Activated naive CD4-positive, alpha-beta T cell treated with anti-CD3 and anti-CD28 coated beads, Interleukin-2, amount 10 ng/mL, durations not matched to agents 7 days and 5 days (primary cell): ENCODE data around the gene SPNS1.
A peak's percentile ranks its signal among the peaks of the same experiment; 100 is the strongest.

ENCODE experiments used
- CTCF ChIA-PET: fragments of 350-600 bp; sonication (Branson Sonifier 250); formaldehyde crosslinking; loops from one replicate; lab custom pipeline; 2021; ENCODE audit warnings: antibody characterized with exemption; lab: Charles Lee
- DNase-seq: peaks from one replicate; pipeline ENCODE4 v3.0.0-alpha.2; 2020
- H3K27ac Mint-ChIP-seq: one replicate; pipeline ENCODE4 v1.8.0; 2021; ENCODE audit warnings: mild to moderate bottlenecking, moderate library complexity, mixed read lengths
- H3K27me3 Mint-ChIP-seq: one replicate; pipeline ENCODE4 v1.8.0; 2021; ENCODE audit warnings: mild to moderate bottlenecking, mixed read lengths
- H3K36me3 Mint-ChIP-seq: one replicate; pipeline ENCODE4 v1.8.0; 2021; ENCODE audit warnings: mixed read lengths
- H3K4me1 Mint-ChIP-seq: one replicate; pipeline ENCODE4 v1.8.0; 2021; ENCODE audit warnings: mixed read lengths
- H3K4me3 Mint-ChIP-seq: one replicate; pipeline ENCODE4 v1.8.0; 2021; ENCODE audit warnings: mild to moderate bottlenecking, moderate library complexity, mixed read lengths
- H3K9me3 Mint-ChIP-seq: one replicate; pipeline ENCODE4 v1.8.0; 2021; ENCODE audit warnings: mixed read lengths

The SPNS1 gene

GRCh38 chr16:29011851-29012250 is 37.3 kb downstream of the SPNS1 start:
- H3K4me1 Mint-ChIP-seq, result peaks cover 66% of the 10 kb centered on the region
- H3K4me3 Mint-ChIP-seq, result no peak overlapping the region
- CTCF ChIA-PET, result interaction anchor here (1.0 to 2.1 kb wide), 2 partner anchors 9 to 25 kb away, joined by 3 to 6 read pairs; no protein-coding TSS in a partner anchor
- no peak for DNase-seq
- H3K36me3 Mint-ChIP-seq, result no peaks in the 10 kb centered on the region
- peak overlapping the region; percentile 98 for H3K27ac Mint-ChIP-seq
- H3K9me3 Mint-ChIP-seq, result no peaks in the 10 kb centered on the region
- no peaks in the 10 kb centered on the region for H3K27me3 Mint-ChIP-seq

GRCh38 chr16:29012913-29013553 is 38.5 kb downstream of the SPNS1 start:
- Mint-ChIP-seq H3K27me3 (no peaks in the 10 kb centered on the region), H3K4me3 (no peak overlapping the region), H3K9me3 (no peaks in the 10 kb centered on the region), H3K36me3 (no peaks in the 10 kb centered on the region), H3K27ac (peak overlapping the region; percentile 98), H3K4me1 (peaks cover 56% of the 10 kb centered on the region)
- peak; percentile 43 for DNase-seq
- CTCF ChIA-PET, result interaction anchor here (0.6 to 1.2 kb wide), 2 partner anchors 17 to 29 kb away, joined by 3 read pairs; no protein-coding TSS in a partner anchor

GRCh38 chr16:29014561-29015069 is 40.0 kb downstream of the SPNS1 start:
- CTCF ChIA-PET, result interaction anchor here (0.9 kb wide), 1 partner anchor 34 kb away, joined by 3 read pairs; no protein-coding TSS in a partner anchor
- no peaks in the 10 kb centered on the region for H3K9me3 Mint-ChIP-seq
- no peaks in the 10 kb centered on the region for H3K27me3 Mint-ChIP-seq
- H3K4me3 Mint-ChIP-seq, result no peak overlapping the region
- no peak for DNase-seq
- H3K36me3 Mint-ChIP-seq, result no peaks in the 10 kb centered on the region
- H3K4me1 Mint-ChIP-seq, result peaks cover 41% of the 10 kb centered on the region
- no peak overlapping the region for H3K27ac Mint-ChIP-seq

DNA sequence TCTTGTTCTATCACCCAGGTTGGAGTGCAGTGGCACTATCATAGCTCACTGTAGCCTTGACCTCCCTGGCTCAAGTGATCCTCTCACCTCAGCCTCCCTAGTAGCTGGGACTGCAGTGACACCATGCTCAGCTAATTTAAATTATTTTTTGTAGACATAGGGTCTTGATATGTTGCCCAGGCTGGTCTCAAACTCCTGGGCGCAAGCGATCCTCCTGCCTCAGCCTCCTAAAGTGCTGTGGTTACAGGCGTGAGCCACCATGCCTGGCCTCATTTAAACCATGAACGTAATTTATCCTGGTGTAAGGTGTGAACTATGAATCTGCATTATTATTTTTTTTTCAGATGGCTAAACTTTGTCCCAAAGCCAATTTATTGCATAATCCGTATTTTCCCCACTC is 47.6 kb downstream of the SPNS1 start:
- no peaks in the 10 kb centered on the region for H3K36me3 Mint-ChIP-seq
- DNase-seq, result no peak
- H3K9me3 Mint-ChIP-seq, result no peaks in the 10 kb centered on the region
- H3K27me3 Mint-ChIP-seq, result no peaks in the 10 kb centered on the region
- peaks cover 39% of the 10 kb centered on the region for H3K4me1 Mint-ChIP-seq
- CTCF ChIA-PET, result interaction anchor here (1.2 kb wide), 1 partner anchor 48 kb away, joined by 3 read pairs; no protein-coding TSS in a partner anchor
- H3K4me3 Mint-ChIP-seq, result no peak overlapping the region
- no peak overlapping the region for H3K27ac Mint-ChIP-seq

DNA sequence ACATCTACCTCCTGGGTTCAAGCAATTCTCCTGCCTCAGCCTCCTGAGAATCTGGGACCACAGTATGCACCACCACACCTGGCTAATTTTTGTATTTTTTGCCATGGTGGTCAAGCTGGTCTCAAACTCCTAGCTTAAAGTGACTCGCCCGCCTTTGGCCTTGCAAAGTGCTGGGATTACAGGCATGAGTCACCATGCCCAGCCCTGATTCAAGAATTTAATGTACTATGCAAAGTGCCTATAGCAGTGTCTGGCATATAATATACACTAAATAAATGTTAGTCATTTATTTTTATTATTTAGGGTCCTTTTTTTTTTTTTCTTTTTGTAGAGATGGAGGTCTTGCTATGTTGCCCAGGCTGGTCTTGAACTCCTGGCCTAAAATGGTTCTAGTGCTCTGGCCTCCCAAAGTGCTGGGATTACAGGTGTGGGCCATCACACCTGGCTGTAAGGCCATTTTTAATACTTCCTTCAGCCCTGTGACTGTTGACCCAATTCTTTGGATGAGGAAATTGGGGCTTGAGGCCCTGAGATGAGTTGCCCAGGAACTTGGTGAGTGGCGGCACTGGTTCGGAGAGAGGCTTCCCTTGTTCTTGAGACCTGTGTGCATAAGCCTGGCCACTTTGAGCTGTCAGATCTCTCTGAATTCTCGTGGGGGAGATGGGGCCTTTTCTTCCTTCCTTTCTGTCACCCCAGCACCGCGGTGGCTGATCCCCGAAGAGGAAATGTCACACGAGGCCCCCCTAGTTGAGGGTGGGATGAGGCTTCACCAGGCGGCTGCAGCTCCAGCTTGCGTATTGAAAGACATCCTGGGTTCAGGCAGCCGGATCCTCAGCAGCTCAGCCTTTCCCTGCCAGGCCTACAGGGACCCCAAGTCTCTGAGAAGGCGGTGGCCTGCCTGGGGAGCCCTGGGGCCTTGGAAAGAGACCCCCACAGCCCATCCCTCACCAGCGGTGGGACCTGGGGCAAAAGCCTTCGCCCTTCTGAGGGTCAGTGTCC is 49.0 kb downstream of the SPNS1 start:
- H3K4me1 Mint-ChIP-seq, result peaks cover 46% of the 10 kb centered on the region

DNA sequence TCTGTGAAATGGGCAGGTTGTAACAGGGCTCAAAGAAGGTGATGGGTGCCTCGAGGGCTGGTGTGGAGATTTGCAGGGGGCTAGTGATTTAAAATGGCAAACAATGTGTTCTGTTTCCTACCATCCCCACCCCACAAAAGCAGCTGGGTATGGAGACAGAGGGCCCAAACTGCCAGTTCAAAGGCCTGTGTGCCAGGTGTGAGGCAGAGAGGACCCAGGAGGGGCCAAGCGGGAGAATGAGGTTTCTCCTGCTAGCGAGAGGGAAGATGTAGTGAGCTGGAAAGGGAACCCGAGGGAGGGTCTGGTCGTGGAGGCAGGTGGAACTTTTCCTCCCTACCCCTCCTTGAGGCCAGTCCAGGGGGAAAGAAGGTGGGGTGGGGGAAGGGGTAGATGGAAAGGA is 49.7 kb downstream of the SPNS1 start:
- Mint-ChIP-seq H3K36me3 (no peaks in the 10 kb centered on the region), H3K27ac (no peak overlapping the region), H3K27me3 (no peaks in the 10 kb centered on the region), H3K4me1 (peaks cover 53% of the 10 kb centered on the region), H3K9me3 (no peaks in the 10 kb centered on the region), H3K4me3 (no peak overlapping the region)
- DNase-seq, result no peak
- CTCF ChIA-PET, result interaction anchor here (1.8 kb wide), 1 partner anchor 47 kb away, joined by 5 read pairs; no protein-coding TSS in a partner anchor

More for the DNA sequence above, 49.0 kb downstream of the SPNS1 start:
- CTCF ChIA-PET, result interaction anchor here (0.9 to 1.8 kb wide), 2 partner anchors 46 kb away, joined by 3 to 5 read pairs; no protein-coding TSS in a partner anchor
- Mint-ChIP-seq H3K27ac (peak overlapping the region; percentile 60), H3K9me3 (no peaks in the 10 kb centered on the region), H3K4me3 (no peak overlapping the region), H3K27me3 (no peaks in the 10 kb centered on the region), H3K36me3 (no peaks in the 10 kb centered on the region)
- no peak for DNase-seq

- H3K9me3 Mint-ChIP-seq, result no peaks in the 10 kb centered on the region
- CTCF ChIA-PET, result interaction anchor here (1.8 kb wide), 1 partner anchor 47 kb away, joined by 5 read pairs; no protein-coding TSS in a partner anchor
- H3K4me1 Mint-ChIP-seq, result peaks cover 57% of the 10 kb centered on the region
- no peaks in the 10 kb centered on the region for H3K27me3 Mint-ChIP-seq
- H3K4me3 Mint-ChIP-seq, result no peak overlapping the region
- peak overlapping the region; percentile 77 for H3K27ac Mint-ChIP-seq
- DNase-seq, result peak; percentile 33
- H3K36me3 Mint-ChIP-seq, result no peaks in the 10 kb centered on the region
These were observed 50.6 kb downstream of the SPNS1 start for GRCh38 chr16:29025218-29025617.

- no peaks in the 10 kb centered on the region for H3K9me3 Mint-ChIP-seq
- peaks cover 57% of the 10 kb centered on the region for H3K4me1 Mint-ChIP-seq
- H3K27ac Mint-ChIP-seq, result peak overlapping the region; percentile 77
- DNase-seq, result no peak
- H3K27me3 Mint-ChIP-seq, result no peaks in the 10 kb centered on the region
- H3K4me3 Mint-ChIP-seq, result no peak overlapping the region
- CTCF ChIA-PET, result interaction anchor here (1.8 kb wide), 1 partner anchor 48 kb away, joined by 5 read pairs; no protein-coding TSS in a partner anchor
- no peaks in the 10 kb centered on the region for H3K36me3 Mint-ChIP-seq
These were observed 51.2 kb downstream of the SPNS1 start for GRCh38 chr16:29025735-29026134.

DNA sequence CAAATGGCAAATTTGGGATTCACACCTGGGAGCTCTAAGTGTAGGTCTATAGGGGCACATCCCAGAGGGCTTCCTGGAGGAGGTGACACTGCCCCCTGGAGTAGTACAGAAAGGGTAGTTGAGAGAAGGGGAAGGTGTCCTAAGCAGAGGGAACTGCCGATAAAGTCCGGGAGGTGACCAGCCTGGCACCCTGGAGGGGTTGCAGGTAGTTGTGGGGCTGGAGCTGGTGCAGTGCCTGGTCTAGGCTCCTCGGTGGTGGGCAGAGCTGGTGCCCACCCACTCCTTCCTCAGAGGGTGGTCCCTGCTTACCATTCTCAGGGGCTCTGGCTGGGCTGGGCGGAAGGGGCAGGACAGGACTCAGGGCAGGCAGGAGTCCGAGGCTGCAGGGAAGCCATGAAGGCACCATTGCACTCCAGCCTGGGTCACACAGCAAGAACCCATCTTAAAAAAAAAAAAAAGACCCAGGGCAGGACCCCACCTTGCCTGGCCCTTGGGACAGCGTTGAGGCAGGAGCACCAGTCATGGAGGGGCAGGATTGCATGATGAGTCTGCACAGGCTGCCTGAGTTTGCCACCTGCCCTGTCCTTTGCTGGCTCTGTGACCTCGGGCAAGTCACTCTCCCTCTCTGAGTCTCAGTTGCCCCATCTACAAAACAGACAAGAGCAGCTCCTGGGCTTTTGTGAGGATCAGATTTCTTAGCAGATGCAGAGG is 54.0 kb downstream of the SPNS1 start:
- Mint-ChIP-seq H3K4me3 (no peak overlapping the region), H3K27me3 (no peaks in the 10 kb centered on the region), H3K9me3 (no peaks in the 10 kb centered on the region), H3K4me1 (peaks cover 42% of the 10 kb centered on the region), H3K36me3 (no peaks in the 10 kb centered on the region), H3K27ac (peak overlapping the region; percentile 49)
- CTCF ChIA-PET, result interaction anchor here (0.8 to 1.4 kb wide), 2 partner anchors 8 to 49 kb away, joined by 3 read pairs; no protein-coding TSS in a partner anchor
- no peak for DNase-seq

GRCh38 chr16:29029168-29029994 is 54.8 kb downstream of the SPNS1 start:
- Mint-ChIP-seq H3K27ac (no peak overlapping the region), H3K4me3 (no peak overlapping the region)
- CTCF ChIA-PET, result interaction anchor here (0.8 to 1.4 kb wide), 3 partner anchors 9 to 50 kb away, joined by 3 read pairs; no protein-coding TSS in a partner anchor

DNA sequence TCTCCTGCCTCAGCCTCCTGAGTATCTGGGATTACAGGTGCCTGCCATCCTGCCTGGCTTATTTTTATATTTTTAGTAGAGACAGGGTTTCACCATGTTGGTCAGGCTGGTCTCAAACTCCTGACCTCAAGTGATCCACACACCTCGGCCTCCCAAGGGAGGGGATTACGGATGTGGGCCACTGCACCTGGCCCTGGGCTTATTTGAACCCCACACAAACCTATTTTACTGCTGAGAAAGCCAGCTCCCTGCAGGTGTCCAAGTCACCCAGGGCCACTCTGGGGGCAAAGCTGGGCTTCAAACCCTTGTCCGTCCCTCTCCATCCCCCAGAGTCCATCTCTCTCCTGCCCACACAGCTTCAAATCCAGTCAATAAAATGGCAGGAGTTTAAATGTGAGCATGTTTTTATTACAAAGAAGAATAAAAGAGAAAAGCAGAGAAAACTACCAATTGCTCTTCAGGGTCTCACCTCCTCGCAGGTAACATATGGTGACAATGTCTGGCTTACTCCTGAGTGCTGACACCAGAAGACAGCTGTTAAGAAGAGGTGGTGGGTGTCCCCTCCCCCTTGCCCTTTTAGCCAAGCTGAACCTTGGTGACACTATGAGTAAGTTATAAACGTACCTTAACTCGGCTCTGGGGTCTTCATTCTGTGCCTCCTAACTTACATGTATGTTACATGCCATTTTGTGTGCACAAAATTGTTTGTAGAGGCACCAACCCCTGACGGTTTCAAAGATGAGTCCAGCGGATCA is 55.7 kb downstream of the SPNS1 start:
- no peak for DNase-seq
- Mint-ChIP-seq H3K36me3 (no peaks in the 10 kb centered on the region), H3K4me3 (no peak overlapping the region), H3K27me3 (no peaks in the 10 kb centered on the region), H3K9me3 (no peaks in the 10 kb centered on the region), H3K4me1 (peaks cover 25% of the 10 kb centered on the region), H3K27ac (no peak overlapping the region)
- CTCF ChIA-PET, result interaction anchor here (1.4 kb wide), 2 partner anchors 18 to 51 kb away, joined by 3 read pairs; no protein-coding TSS in a partner anchor

More at GRCh38 chr16:29029168-29029994, 54.8 kb downstream of the SPNS1 start:
- peaks cover 34% of the 10 kb centered on the region for H3K4me1 Mint-ChIP-seq
- no peaks in the 10 kb centered on the region for H3K36me3 Mint-ChIP-seq
- DNase-seq, result peak; percentile 58
- no peaks in the 10 kb centered on the region for H3K9me3 Mint-ChIP-seq
- H3K27me3 Mint-ChIP-seq, result no peaks in the 10 kb centered on the region
